Anterior cingulate cortex (tissue), 58 donors: ENCODE results near the gene HES1.

Source experiments
- DNase-seq, 58 donors: peaks; one replicate each; lab custom pipeline; 2025; lab: John Stamatoyannopoulos, UW

The HES1 gene

GRCh38 chr3:194101592-194102432 is 34.1 kb upstream of the HES1 start:
- no peak for DNase-seq

DNA sequence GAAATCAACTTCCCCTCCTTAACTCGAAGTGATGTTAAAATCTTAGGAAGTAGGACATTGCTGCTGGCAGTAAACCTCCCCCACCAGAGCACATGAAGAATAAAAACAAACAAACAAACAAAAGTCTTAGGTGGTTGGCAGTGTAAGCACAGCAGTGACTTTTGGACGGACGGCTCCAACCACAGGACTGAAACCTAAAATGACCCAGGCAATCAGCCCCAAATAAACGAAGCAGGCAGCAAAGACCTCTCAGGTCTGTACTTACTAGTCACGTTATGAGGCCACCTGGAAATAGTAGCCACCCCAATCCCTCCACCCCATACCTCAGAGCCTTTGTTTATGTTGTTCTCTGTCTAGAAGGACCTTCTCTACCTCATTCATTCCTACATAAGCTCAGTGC is 33.5 kb upstream of the HES1 start:
- DNase-seq = no peak

DNA sequence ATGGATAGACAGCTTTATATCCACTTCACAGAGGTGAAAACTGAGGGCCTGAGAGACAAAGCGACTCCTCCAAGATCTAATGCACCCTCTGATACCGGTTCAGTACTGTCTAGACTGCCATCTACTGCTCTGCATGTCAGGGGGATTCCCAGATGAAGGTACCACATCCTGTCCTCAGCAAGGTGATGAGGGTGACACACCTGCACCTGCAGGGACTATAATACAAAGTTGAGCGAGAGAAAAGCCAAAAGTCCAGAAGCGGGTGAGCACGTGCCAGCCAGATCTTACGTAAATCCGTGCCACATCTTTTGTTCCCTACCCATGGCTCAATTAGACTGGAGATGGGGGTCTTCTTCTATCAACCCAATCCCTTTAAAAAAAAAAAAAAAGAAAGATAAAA is 32.4 kb upstream of the HES1 start:
- DNase-seq = no peak

DNA sequence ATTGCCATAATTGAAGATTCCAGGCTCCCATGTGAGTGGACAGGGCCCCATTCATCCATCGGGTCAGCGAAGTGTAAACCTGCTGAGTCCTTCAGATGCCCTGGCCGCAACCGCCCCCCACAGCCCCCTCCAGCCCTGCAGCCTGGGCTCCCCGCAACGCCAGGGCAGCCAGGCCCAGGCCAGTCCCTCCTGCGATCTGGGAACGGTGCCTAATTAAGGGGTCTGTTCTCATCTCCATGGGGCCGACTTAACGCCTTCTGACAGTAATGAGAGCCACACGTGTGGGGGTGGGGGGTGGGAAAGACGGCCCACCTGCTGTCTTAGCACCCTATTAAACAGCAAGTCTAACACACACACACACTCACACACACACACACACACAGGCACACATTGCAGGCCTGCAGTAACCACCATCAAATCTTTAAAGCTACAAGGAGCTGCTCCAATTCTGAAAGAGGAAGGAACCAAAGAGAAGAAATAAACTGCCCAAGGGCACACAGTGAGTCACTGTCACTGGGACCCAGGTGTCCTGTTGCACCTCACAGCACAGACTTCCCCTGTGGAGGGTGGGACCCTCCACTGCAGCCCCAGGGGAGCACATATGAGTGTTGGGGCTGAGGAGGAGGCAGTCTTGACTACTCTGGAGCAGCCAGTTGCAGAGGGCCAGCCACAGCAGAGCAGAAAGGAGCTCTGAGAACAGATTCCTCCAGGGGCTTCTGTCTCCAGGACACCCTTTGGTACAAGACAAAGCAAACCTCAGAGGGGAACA is 31.8 kb upstream of the HES1 start:
- DNase-seq = no peak

- no peak for DNase-seq
Observed at GRCh38 chr3:194105292-194105691, 30.7 kb upstream of the HES1 start.

DNA sequence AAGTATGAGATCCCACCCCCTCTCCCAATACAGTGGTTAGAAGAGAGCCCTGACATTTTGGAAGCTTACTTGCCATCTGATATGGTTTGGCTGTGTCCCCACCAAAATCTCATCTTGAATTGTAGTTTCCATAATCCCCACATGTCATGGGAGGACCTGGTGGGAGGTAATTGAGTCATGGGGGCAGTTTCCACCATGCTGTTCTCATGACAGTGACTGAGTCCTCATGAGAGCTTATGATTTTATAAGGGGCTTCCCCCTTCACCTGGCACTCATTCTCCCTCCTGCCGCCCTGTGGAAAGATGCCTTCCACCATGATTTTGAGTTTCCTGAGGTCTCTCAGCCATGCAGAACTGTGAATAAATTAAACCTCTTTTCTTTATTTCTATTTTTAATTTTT is 28.8 kb upstream of the HES1 start:
- DNase-seq = no peak

- DNase-seq = no peak
Observed at GRCh38 chr3:194109192-194109863, 26.6 kb upstream of the HES1 start.

DNA sequence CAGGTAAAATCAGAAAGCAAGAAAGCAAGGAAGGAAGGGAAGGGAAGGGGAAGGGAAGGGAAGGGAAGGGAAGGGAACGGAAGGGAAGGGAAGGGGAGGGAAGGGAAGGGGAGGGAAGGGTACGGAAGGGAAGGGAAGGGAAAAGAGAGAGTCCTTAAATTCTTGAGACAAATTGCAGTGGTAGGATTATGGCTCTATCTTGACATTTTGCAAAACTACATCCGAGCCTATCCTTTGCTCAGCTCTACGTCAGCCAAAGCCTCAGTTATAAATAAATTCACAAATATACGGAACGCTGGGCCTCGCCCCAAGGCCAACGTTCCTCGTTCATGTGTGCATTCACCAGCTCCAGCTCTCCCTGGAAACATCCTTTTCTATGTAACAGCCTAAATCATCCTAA is 25.5 kb upstream of the HES1 start:
- no peak for DNase-seq

DNA sequence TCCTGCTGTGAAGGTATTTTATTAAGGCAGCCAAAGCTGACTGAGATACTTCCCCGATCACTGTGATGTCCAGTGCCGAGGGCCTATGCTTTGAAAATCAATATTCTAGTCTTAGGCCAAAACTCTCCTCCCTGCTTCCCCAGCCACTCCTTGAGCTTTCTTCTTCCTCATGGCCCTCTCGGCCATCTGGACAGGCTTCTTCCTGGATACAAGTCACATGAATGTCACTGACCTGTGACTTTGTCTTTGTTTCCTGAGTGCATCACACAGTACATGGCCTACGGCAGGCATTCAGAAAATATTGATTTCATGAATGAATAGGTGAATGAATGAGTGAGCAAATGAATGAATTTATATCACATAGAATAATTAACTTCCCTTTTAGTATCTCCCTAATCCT is 24.6 kb upstream of the HES1 start:
- no peak for DNase-seq

DNA sequence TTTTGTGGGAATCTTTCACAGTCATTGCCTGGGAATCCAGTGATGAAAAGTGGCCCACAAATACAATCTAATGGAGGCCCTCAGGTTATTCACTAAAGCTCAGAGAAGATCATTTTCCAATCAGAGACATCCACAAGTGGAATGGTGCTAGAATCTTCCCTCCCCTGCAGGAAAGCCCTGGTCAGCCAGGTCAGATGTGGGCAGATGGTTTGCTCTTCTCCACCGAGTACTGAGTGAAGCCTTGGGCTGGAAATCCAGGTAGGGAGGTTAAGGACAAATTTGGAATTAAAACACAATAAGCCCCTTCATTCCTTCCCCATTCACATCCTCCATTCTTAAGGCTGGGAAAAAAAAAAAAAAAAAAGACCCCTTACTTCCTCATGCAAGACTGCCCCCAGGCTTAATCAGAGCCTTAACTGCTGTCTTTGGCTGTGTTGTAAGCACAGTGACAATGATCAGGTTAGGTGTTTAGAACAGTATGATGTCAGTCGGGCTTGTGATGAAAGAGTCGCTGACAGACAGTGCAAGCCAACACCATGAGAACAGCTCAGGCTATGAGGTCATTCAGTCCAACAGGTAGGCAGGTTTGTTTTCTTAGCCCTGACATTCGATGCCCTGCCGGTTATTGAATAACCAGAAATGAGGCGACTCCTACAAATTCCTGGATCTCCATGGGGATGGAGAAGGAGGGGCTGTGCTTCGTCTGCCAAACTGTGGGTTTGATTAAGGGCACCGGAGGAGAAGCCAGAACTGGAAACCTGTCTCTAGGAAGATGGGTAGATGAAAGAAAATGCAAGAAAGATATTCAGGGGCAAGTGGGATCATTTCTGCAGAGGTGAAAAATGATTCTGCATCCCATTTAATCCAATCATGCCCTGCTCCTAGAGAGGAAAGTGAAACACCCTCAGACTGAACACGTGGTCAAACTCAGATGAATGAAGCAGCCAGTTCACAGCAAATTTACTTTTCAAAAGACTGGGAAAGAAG is 23.5 kb upstream of the HES1 start:
- no peak for DNase-seq

DNA sequence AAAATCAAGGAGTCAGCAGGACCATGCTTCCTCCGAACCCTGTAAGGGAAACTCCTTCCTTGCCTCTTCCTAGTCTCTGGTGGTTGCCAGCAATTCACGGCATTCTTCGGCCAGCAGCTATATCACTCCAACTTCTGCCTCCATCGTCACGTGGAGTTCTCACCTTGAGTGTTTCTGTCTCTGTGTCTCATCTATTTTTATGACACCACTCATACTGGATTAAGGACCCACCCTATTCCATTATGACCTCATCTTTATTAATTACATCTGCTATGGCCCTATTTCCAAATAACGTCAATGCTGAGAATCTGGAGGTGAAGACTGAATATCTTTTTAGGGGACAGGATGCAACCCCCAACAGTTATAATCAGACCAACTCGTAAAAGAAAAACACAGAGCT is 21.8 kb upstream of the HES1 start:
- DNase-seq = no peak

DNA sequence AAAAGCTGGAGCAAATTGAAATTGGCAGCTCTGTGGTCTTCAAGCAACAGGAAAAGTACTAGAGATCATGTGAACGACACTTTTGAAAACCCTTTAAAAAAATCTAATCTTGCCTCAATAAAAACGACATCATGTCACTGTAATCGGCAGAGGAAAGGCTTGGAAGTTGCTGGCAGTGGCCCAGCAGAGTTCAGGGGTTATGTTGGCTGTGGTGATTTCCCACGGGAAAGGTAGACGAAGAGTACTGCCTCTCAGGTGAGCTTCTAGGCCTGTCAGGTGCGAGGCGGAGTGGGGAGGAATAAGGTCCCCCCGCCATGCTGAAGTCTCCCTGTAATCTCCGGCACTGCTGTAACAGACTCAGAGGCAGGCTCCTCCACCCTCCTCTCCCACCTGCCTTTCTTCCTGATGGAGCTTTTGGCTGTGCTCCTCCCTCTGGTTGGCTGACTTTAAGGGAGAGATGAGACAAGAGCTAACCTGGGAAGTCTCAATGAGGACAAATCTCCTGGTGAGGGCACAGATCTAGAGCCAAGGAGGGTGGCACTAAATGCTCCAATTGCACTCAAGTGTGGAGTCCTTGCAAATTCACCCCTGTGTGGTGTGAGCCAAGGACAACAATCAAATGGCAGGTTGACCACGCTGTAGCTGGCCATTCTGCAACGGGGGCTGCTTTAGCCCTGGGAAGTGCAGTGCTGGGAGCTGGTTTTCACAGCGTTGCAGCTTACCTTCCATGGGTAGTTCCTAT is 18.7 kb upstream of the HES1 start:
- DNase-seq = no peak

- DNase-seq = no peak
Observed at GRCh38 chr3:194118920-194119319, 17.0 kb upstream of the HES1 start.

GRCh38 chr3:194119831-194120590 is 15.9 kb upstream of the HES1 start:
- no peak for DNase-seq

- DNase-seq = no peak
Observed at GRCh38 chr3:194120789-194121770, 14.9 kb upstream of the HES1 start.

- no peak for DNase-seq
Observed at GRCh38 chr3:194121891-194122631, 13.9 kb upstream of the HES1 start.

- no peak for DNase-seq
Observed at GRCh38 chr3:194123726-194124125, 12.2 kb upstream of the HES1 start.
